ENCODE data around the gene CASR. TPM values are rescaled to one million over a fixed set of nuclear protein-coding genes. Genes with fewer than 3 reads are reported as not detected.
A peak's percentile ranks its signal among the peaks of the same experiment; 100 is the strongest.

Gene CASR
- total and polyA plus RNA-seq, 12 donors: 0.03 to 0.55 (median 0.08) TPM; not detected in 6

DNA sequence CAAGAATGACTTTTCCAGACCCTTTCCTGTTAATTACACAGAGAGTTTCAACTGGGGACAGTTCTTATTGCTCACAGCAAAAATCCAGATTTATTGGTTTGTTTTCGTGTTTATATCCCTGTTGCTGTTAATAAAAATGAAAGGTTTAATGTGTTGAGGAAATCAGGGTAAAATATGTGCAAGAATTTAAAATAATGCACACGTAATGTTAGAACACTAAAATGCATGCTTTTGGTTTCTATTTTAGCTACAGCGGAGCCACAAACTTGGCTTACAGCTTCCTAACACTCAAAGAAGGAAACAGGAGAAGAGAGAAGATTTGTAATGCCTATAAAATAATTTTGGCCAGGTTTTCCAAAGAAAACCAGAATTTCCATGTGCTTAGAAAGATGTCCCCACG is 62.7 kb downstream of the CASR start:
- intact Hi-C loops (cut with DNase I): no loop called here
- DNase-seq: no peak
- WGBS, 4 donors: 43 to 48% (median 47%) methylated on average over 4 of the region's 4 CpGs
- peak overlapping the region in 3 of 5 donors; percentile 39 to 80 (median 66) for H3K27ac ChIP-seq
- no peak for TF ChIP-seq POLR2A (IDR thresholded peaks at IDR 0.05)
- TF ChIP-seq, protein P1, sequence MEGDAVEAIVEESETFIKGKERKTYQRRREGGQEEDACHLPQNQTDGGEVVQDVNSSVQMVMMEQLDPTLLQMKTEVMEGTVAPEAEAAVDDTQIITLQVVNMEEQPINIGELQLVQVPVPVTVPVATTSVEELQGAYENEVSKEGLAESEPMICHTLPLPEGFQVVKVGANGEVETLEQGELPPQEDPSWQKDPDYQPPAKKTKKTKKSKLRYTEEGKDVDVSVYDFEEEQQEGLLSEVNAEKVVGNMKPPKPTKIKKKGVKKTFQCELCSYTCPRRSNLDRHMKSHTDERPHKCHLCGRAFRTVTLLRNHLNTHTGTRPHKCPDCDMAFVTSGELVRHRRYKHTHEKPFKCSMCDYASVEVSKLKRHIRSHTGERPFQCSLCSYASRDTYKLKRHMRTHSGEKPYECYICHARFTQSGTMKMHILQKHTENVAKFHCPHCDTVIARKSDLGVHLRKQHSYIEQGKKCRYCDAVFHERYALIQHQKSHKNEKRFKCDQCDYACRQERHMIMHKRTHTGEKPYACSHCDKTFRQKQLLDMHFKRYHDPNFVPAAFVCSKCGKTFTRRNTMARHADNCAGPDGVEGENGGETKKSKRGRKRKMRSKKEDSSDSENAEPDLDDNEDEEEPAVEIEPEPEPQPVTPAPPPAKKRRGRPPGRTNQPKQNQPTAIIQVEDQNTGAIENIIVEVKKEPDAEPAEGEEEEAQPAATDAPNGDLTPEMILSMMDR (IDR thresholded peaks at IDR 0.05): no peak
- no peak overlapping the region for H3K4me3 ChIP-seq
- no peaks in the 10 kb centered on the region for H3K36me3 ChIP-seq (replicated peaks in 1 of 2)
- no peaks in the 10 kb centered on the region for H3K9me3 ChIP-seq (replicated peaks in 1 of 3)
- H3K4me1 ChIP-seq (replicated peaks in 1 of 2): no peaks in the 10 kb centered on the region
- no peaks in the 10 kb centered on the region for H3K27me3 ChIP-seq

DNA sequence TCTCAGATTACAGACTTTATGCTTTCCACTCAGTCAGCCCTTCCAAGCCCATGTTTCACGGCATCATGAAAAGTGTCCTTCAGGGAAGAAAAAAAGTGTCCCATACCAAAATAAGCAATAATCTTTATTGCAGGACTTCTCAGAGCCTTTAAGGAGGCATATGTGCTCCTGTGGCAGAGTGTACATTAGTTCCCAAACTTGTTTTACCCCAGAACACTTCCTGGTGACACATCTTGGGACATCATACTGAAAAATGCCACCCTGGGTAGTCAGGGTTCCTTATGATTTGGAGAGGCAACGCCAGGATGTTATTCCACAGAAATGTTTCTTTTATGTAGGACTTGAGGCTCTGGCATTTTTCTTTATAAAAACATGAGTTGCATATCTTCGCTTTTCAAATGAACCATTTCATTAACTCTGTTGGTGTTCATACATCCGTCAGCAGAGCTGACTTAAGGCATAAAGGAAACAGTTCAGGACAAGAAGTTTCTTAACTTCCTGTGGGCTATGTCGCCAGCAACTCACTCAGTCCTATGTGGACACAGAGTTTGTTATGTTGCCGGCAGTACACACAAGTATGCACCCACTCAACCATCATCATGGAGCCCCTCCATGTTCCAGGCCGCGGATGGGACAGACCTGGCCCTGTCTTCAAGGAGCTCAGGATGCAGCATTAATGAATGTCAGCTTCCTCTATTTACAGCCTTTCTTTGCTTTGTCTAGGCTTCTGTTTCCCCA is 63.8 kb downstream of the CASR start:
- WGBS, 4 donors: 58 to 66% (median 65%) methylated on average over 7 to 8 of the region's 8 CpGs
- no peaks in the 10 kb centered on the region for H3K9me3 ChIP-seq (replicated peaks in 1 of 3)
- peak in 3 of 7 donors; percentile 21 to 54 (median 27) for DNase-seq
- H3K27ac ChIP-seq: peak overlapping the region in 4 of 5 donors; percentile 39 to 80 (median 53)
- H3K27me3 ChIP-seq: no peaks in the 10 kb centered on the region
- intact Hi-C loops (cut with DNase I): no loop called here
- TF ChIP-seq, protein P1 (IDR thresholded peaks at IDR 0.05): no peak
- TF ChIP-seq POLR2A (IDR thresholded peaks at IDR 0.05): no peak
- no peak overlapping the region for H3K4me3 ChIP-seq
- H3K36me3 ChIP-seq (replicated peaks in 1 of 2): no peaks in the 10 kb centered on the region
- H3K4me1 ChIP-seq (replicated peaks in 1 of 2): no peaks in the 10 kb centered on the region

- TF ChIP-seq, protein P1 (IDR thresholded peaks at IDR 0.05): no peak
- TF ChIP-seq POLR2A (IDR thresholded peaks at IDR 0.05): no peak
- Histone ChIP-seq H3K9me3 (replicated peaks in 1 of 3) (no peaks in the 10 kb centered on the region), H3K27ac (peak overlapping the region in 3 of 5 donors; percentile 40 to 66 (median 62)), H3K27me3 (no peaks in the 10 kb centered on the region), H3K4me1 (replicated peaks in 1 of 2) (no peaks in the 10 kb centered on the region), H3K36me3 (replicated peaks in 1 of 2) (no peaks in the 10 kb centered on the region), H3K4me3 (no peak overlapping the region)
- 66 to 84% (median 71%) methylated on average over 5 of the region's 5 CpGs for WGBS, 4 donors
- intact Hi-C loops (cut with DNase I): no loop called here
- no peak for DNase-seq
Measured at GRCh38 chr3:122247825-122248185, 64.3 kb downstream of the CASR start.

GRCh38 chr3:122251428-122251827 is 68.0 kb downstream of the CASR start:
- H3K4me1 ChIP-seq (replicated peaks in 1 of 2): peaks cover 7 to 10% of the 10 kb centered on the region in 2 donors
- no peak overlapping the region for H3K27ac ChIP-seq
- TF ChIP-seq POLR2A (IDR thresholded peaks at IDR 0.05): no peak
- TF ChIP-seq, protein P1 (IDR thresholded peaks at IDR 0.05): no peak
- intact Hi-C loops (cut with DNase I): no loop called here
- H3K36me3 ChIP-seq (replicated peaks in 1 of 2): no peaks in the 10 kb centered on the region
- 62 to 71% (median 62%) methylated on average over 3 of the region's 3 CpGs; no CpG with 5 or more reads in 1 of the 4 donors for WGBS, 4 donors
- DNase-seq: no peak
- no peaks in the 10 kb centered on the region for H3K9me3 ChIP-seq (replicated peaks in 1 of 3)
- H3K27me3 ChIP-seq: no peaks in the 10 kb centered on the region
- H3K4me3 ChIP-seq: no peak overlapping the region
